Mesothelial cell of epicardium (in vitro differentiated cells): Measurements from ENCODE around the gene DNAJC1. TPM values are rescaled to one million over a fixed set of nuclear protein-coding genes. Genes with fewer than 3 reads are reported as not detected.

Experiments
- DNase-seq, 2 experiments: peaks; one replicate each; pipeline ENCODE4 v3.0.0; 2021; ENCODE audit warnings: low spot score in 2 of 2; ENCODE audit not compliant: unreplicated experiment in 2 of 2
- H3K27ac Mint-ChIP-seq: 2 replicates; pipeline ENCODE4 v1.8.0; 2021; ENCODE audit warnings: mixed read lengths
- H3K27me3 Mint-ChIP-seq: 2 replicates; pipeline ENCODE4 v1.8.0; 2021; ENCODE audit warnings: low read depth, mixed read lengths
- H3K36me3 Mint-ChIP-seq: 2 replicates; pipeline ENCODE4 v1.8.0; 2021; ENCODE audit warnings: mixed read lengths
- H3K4me1 Mint-ChIP-seq: 2 replicates; pipeline ENCODE4 v1.8.0; 2021; ENCODE audit warnings: mixed read lengths
- H3K4me3 Mint-ChIP-seq: 2 replicates; pipeline ENCODE4 v1.8.0; 2021; ENCODE audit warnings: mild to moderate bottlenecking, moderate library complexity, mixed read lengths
- H3K9me3 Mint-ChIP-seq: 2 replicates; pipeline ENCODE4 v1.8.0; 2021; ENCODE audit warnings: mixed read lengths
- total RNA-seq: library from RNA; stranded (reverse); gene quantifications from 3 replicates; pipeline ENCODE4 v1.2.1, GENCODE V29; 2021
- TF ChIP-seq, protein P1 (sequence below): fragments of 200-600 bp; sonication (generic); IDR thresholded peaks from one replicate; pipeline ENCODE4 v1.5.0; 2021; ENCODE audit warnings: antibody characterized with exemption; ENCODE audit not compliant: unreplicated experiment

The DNAJC1 gene
- total RNA-seq, 1 donor from 2014 or later, result 27.2 TPM

GRCh38 chr10:21771219-21771618 lies 232.3 kb downstream of the DNAJC1 start:
- TF ChIP-seq, protein P1, sequence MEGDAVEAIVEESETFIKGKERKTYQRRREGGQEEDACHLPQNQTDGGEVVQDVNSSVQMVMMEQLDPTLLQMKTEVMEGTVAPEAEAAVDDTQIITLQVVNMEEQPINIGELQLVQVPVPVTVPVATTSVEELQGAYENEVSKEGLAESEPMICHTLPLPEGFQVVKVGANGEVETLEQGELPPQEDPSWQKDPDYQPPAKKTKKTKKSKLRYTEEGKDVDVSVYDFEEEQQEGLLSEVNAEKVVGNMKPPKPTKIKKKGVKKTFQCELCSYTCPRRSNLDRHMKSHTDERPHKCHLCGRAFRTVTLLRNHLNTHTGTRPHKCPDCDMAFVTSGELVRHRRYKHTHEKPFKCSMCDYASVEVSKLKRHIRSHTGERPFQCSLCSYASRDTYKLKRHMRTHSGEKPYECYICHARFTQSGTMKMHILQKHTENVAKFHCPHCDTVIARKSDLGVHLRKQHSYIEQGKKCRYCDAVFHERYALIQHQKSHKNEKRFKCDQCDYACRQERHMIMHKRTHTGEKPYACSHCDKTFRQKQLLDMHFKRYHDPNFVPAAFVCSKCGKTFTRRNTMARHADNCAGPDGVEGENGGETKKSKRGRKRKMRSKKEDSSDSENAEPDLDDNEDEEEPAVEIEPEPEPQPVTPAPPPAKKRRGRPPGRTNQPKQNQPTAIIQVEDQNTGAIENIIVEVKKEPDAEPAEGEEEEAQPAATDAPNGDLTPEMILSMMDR, result no peak
- Mint-ChIP-seq H3K9me3 (peaks cover 11% of the 10 kb centered on the region), H3K4me1 (peaks cover 7% of the 10 kb centered on the region), H3K27ac (no peak overlapping the region), H3K4me3 (no peak overlapping the region), H3K27me3 (no peaks in the 10 kb centered on the region), H3K36me3 (peaks cover 9% of the 10 kb centered on the region)
- DNase-seq, result no peak

DNA sequence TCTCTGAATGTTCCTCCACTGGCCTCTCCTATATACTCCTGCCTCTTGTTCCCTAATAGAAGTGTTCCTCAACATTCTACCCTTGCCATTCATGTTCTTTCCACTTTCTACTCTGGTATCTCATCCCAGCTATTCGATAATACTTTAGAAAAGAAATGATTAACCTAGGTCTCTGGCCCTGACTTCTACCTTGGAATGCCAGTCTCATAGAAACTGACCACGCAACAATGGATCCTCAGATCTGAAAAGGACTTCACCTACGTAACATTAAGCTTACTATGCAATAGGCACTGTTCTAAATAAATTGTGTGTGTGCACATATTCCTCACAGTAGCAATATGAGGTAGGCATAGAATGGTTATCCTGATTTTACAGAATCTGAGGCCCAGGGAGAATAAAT lies 234.5 kb downstream of the DNAJC1 start:
- peaks cover 7% of the 10 kb centered on the region for H3K36me3 Mint-ChIP-seq
- no peaks in the 10 kb centered on the region for H3K27me3 Mint-ChIP-seq
- TF ChIP-seq, protein P1, result no peak
- no peak for DNase-seq
- H3K27ac Mint-ChIP-seq, result no peak overlapping the region
- H3K4me3 Mint-ChIP-seq, result no peak overlapping the region
- H3K9me3 Mint-ChIP-seq, result peaks cover 8% of the 10 kb centered on the region
- H3K4me1 Mint-ChIP-seq, result peaks cover 9% of the 10 kb centered on the region

GRCh38 chr10:21764466-21765189 lies 238.9 kb downstream of the DNAJC1 start:
- Mint-ChIP-seq H3K27me3 (no peaks in the 10 kb centered on the region), H3K27ac (no peak overlapping the region), H3K36me3 (peaks cover 5% of the 10 kb centered on the region), H3K4me3 (no peak overlapping the region), H3K4me1 (peaks cover 9% of the 10 kb centered on the region), H3K9me3 (no peaks in the 10 kb centered on the region)
- TF ChIP-seq, protein P1, result no peak
- no peak for DNase-seq

DNA sequence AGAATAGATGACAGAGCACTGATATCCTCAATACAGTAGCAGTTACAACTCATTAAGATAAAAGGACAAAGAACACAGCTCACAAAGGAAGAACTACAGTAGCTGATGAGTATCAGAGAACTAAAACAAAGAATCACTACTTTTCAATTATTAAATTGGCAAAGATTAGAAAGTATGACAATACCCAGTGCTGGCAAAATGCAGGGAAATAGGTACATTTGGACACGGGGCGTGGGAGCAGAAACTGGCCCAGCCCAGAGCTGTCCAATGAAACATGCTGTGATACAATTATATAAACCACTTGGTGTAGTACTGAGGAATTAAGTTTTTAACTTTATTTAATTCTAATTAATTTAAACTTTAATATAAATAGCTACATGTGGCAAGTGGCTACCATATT lies 243.2 kb downstream of the DNAJC1 start:
- Mint-ChIP-seq H3K36me3 (peaks cover 13% of the 10 kb centered on the region), H3K27ac (no peak overlapping the region), H3K27me3 (no peaks in the 10 kb centered on the region), H3K9me3 (no peaks in the 10 kb centered on the region), H3K4me3 (no peak overlapping the region), H3K4me1 (peaks cover 21% of the 10 kb centered on the region)
- TF ChIP-seq, protein P1, result no peak
- DNase-seq, result no peak

GRCh38 chr10:21759232-21759631 lies 244.3 kb downstream of the DNAJC1 start:
- H3K9me3 Mint-ChIP-seq, result no peaks in the 10 kb centered on the region
- no peak overlapping the region for H3K27ac Mint-ChIP-seq
- H3K36me3 Mint-ChIP-seq, result peaks cover 13% of the 10 kb centered on the region
- H3K27me3 Mint-ChIP-seq, result no peaks in the 10 kb centered on the region
- no peak for DNase-seq
- no peak overlapping the region for H3K4me3 Mint-ChIP-seq
- TF ChIP-seq, protein P1, result no peak
- peaks cover 25% of the 10 kb centered on the region for H3K4me1 Mint-ChIP-seq

- Mint-ChIP-seq H3K36me3 (peaks cover 13% of the 10 kb centered on the region), H3K4me3 (no peak overlapping the region), H3K4me1 (peaks cover 29% of the 10 kb centered on the region), H3K27ac (no peak overlapping the region), H3K9me3 (no peaks in the 10 kb centered on the region), H3K27me3 (no peaks in the 10 kb centered on the region)
- no peak for DNase-seq
- TF ChIP-seq, protein P1, result no peak
Measured at GRCh38 chr10:21758696-21759095, 244.8 kb downstream of the DNAJC1 start.
